Measurements from ENCODE around the gene MRPL54.

DNA sequence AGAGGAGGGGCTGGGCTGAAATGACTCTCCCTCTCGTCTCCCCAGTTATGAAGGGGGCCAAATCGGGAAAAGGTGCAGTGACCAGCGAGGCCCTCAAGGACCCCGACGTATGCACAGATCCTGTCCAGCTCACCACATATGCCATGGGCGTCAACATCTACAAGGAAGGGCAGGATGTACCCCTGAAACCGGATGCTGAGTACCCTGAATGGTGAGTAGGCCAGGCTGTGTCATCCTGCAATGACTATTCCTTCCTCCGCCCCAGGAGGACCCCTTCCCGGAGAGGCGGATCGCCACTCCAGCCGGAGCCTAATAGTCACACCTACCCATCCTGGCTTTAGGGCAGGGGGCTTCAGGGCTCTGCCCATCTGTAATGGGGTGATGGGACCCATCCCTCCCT is 2.6 kb downstream of the MRPL54 start:
- TF ChIP-seq, protein P1, sequence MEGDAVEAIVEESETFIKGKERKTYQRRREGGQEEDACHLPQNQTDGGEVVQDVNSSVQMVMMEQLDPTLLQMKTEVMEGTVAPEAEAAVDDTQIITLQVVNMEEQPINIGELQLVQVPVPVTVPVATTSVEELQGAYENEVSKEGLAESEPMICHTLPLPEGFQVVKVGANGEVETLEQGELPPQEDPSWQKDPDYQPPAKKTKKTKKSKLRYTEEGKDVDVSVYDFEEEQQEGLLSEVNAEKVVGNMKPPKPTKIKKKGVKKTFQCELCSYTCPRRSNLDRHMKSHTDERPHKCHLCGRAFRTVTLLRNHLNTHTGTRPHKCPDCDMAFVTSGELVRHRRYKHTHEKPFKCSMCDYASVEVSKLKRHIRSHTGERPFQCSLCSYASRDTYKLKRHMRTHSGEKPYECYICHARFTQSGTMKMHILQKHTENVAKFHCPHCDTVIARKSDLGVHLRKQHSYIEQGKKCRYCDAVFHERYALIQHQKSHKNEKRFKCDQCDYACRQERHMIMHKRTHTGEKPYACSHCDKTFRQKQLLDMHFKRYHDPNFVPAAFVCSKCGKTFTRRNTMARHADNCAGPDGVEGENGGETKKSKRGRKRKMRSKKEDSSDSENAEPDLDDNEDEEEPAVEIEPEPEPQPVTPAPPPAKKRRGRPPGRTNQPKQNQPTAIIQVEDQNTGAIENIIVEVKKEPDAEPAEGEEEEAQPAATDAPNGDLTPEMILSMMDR (IDR thresholded peaks at IDR 0.05; ENCODE audit: poor library complexity): no peak
- no peak for TF ChIP-seq EZH2 (IDR thresholded peaks at IDR 0.05; ENCODE audit: borderline replicate concordance)

All from hepatocyte (in vitro differentiated cells).